ENCODE results near the gene MAU2.

DNA sequence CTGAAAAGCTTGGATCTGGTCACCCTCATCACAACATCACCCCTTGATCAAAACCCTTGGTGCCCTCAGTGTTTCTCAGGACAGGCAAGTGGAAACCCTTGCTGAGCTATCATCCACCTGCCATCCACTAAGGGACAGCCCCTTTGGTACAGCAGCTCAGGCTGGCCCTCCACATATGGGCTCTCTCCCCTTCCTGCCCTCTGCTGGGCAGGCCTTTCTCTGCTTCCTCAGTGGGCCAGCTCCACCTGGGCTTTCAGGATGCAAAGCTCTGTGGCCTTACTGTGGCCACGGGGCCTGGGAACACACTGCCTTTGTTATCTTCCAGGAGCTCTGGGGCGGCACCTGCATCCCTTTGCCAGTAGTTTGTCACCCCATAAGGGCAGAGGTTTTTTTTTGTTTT, 5.2 kb upstream of the MAU2 start:
- TF ChIP-seq, protein P1, sequence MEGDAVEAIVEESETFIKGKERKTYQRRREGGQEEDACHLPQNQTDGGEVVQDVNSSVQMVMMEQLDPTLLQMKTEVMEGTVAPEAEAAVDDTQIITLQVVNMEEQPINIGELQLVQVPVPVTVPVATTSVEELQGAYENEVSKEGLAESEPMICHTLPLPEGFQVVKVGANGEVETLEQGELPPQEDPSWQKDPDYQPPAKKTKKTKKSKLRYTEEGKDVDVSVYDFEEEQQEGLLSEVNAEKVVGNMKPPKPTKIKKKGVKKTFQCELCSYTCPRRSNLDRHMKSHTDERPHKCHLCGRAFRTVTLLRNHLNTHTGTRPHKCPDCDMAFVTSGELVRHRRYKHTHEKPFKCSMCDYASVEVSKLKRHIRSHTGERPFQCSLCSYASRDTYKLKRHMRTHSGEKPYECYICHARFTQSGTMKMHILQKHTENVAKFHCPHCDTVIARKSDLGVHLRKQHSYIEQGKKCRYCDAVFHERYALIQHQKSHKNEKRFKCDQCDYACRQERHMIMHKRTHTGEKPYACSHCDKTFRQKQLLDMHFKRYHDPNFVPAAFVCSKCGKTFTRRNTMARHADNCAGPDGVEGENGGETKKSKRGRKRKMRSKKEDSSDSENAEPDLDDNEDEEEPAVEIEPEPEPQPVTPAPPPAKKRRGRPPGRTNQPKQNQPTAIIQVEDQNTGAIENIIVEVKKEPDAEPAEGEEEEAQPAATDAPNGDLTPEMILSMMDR (conservative IDR thresholded peaks at IDR 0.05; ENCODE audit: low read length) = peak; percentile 52
- TF ChIP-seq EZH2phosphoT487 (IDR thresholded peaks at IDR 0.05; ENCODE audit: borderline replicate concordance) = no peak

Data from Loucy (cell line).